Gastroesophageal sphincter (tissue), 4 donors: Measurements from ENCODE around the gene TBC1D10B. TPM values are rescaled to one million over a fixed set of nuclear protein-coding genes. Genes with fewer than 3 reads are reported as not detected.

ENCODE experiments used
- ATAC-seq: fragments of 150-250 bp; one replicate; pipeline ENCODE4 v1.9.1; 2016; ENCODE audit warnings: mild to moderate bottlenecking, moderate library complexity
- H3K27ac ChIP-seq, 4 donors: fragments of 200-600 bp; sonication (generic) in 3 of 4; 1 replicate in 3 of 4; 2 replicates in 1 of 4; pipeline ENCODE4 v1.5.1; 2016 to 2019
- H3K27me3 ChIP-seq: fragments of 200-600 bp; sonication (generic); one replicate; pipeline ENCODE4 v1.5.1; 2019
- H3K36me3 ChIP-seq, 2 donors: fragments of 200-600 bp; sonication (generic); one replicate each; pipeline ENCODE4 v1.5.1; 2019; ENCODE audit warnings: control low read depth in 1 of 2
- H3K4me1 ChIP-seq, 3 donors: fragments of 200-600 bp; sonication (generic); 1 replicate in 2 of 3; 2 replicates in 1 of 3; pipeline ENCODE4 v1.5.1; 2016 to 2019; ENCODE audit warnings: control low read depth in 2 of 3
- H3K4me3 ChIP-seq, 2 donors: fragments of 200-600 bp; sonication (generic); one replicate each; pipeline ENCODE4 v1.5.1; 2019; ENCODE audit warnings: mild to moderate bottlenecking in 1 of 2, moderate library complexity in 1 of 2
- H3K9me3 ChIP-seq, 3 donors: fragments of 200-600 bp; sonication (generic); one replicate each; pipeline ENCODE4 v1.5.1; 2017 to 2019; ENCODE audit warnings: control low read depth in 2 of 3
- CTCF ChIP-seq, 4 experiments: fragments of 200-600 bp in 2 of 4; fragments of 450-650 bp in 2 of 4; sonication (generic) in 1 of 4; IDR thresholded peaks; one replicate each; pipeline ENCODE4 v1.5.1; 2017 to 2019; ENCODE audit warnings: antibody characterized with exemption in 4 of 4, mild to moderate bottlenecking in 2 of 4, moderate library complexity in 2 of 4
- EP300 ChIP-seq: sonication (generic); formaldehyde crosslinking; IDR thresholded peaks from one replicate; pipeline ENCODE4 v1.6.1; 2017; ENCODE audit warnings: antibody characterized with exemption, mild to moderate bottlenecking
- POLR2A ChIP-seq, 2 donors: fragments of 450-650 bp; IDR thresholded peaks; one replicate each; pipeline ENCODE4 v1.6.1; 2017; ENCODE audit warnings: antibody characterized with exemption in 2 of 2, mild to moderate bottlenecking in 2 of 2, moderate library complexity in 1 of 2
- POLR2AphosphoS5 ChIP-seq: sonication (generic); formaldehyde crosslinking; IDR thresholded peaks from one replicate; pipeline ENCODE4 v1.6.1; 2017; ENCODE audit warnings: antibody characterized with exemption
- WGBS, 2 donors: methylation state at CpG; one replicate each; pipeline ENCODE4 v1.1.5; 2018; ENCODE audit warnings: low coverage in 1 of 2; 5-methylcytosine and 5-hydroxymethylcytosine counted together
- total RNA-seq, 4 donors: library from RNA; depleted of rRNA; stranded (reverse); fragments of >200 nt; gene quantifications; one replicate each; pipeline ENCODE4 v1.1.0, GENCODE V29; 2016

TBC1D10B gene
- total RNA-seq, 4 donors from 2014 or later, result 17.1 to 40.9 (median 20.4) TPM

- no peak for ATAC-seq
- Histone ChIP-seq H3K36me3 (peaks cover 0 to 98% of the 10 kb centered on the region in 2 donors), H3K9me3 (no peaks in the 10 kb centered on the region), H3K27ac (no peak overlapping the region), H3K27me3 (no peaks in the 10 kb centered on the region), H3K4me3 (no peak overlapping the region), H3K4me1 (peaks cover 0 to 27% (median 7%) of the 10 kb centered on the region in 3 donors)
- 81 to 87% methylated on average over 6 to 7 of the region's 7 CpGs for WGBS, 2 donors
- TF ChIP-seq CTCF (IDR thresholded peaks at IDR 0.05) (no peak), EP300 (no peak), POLR2A (IDR thresholded peaks at IDR 0.05) (no peak), POLR2AphosphoS5 (no peak)
These were observed 9.1 kb downstream of the TBC1D10B start for GRCh38 chr16:30361180-30361579.

- no peak for TF ChIP-seq CTCF (IDR thresholded peaks at IDR 0.05)
- TF ChIP-seq POLR2A (IDR thresholded peaks at IDR 0.05), result no peak
- TF ChIP-seq POLR2AphosphoS5, result no peak
- no peak for TF ChIP-seq EP300
- Histone ChIP-seq H3K27me3 (no peaks in the 10 kb centered on the region), H3K9me3 (no peaks in the 10 kb centered on the region), H3K36me3 (peaks cover 0 to 85% of the 10 kb centered on the region in 2 donors), H3K27ac (peak overlapping the region in 1 of 4 donors; percentile 0), H3K4me3 (no peak overlapping the region), H3K4me1 (peaks cover 0 to 21% (median 14%) of the 10 kb centered on the region in 3 donors)
- WGBS, 2 donors, result 78 to 100% methylated on average over 1 to 4 of the region's 6 CpGs
- ATAC-seq, result no peak
These were observed 10.5 kb downstream of the TBC1D10B start for GRCh38 chr16:30359871-30360170.

- no peak overlapping the region for H3K27ac ChIP-seq
- H3K9me3 ChIP-seq, result no peaks in the 10 kb centered on the region
- 61% methylated on average over 5 of the region's 28 CpGs; no CpG with 5 or more reads in 1 of the 2 donors for WGBS, 2 donors
- no peak for TF ChIP-seq POLR2A (IDR thresholded peaks at IDR 0.05)
- no peak for TF ChIP-seq EP300
- no peak for TF ChIP-seq POLR2AphosphoS5
- TF ChIP-seq CTCF (IDR thresholded peaks at IDR 0.05), result no peak
- no peak overlapping the region for H3K4me3 ChIP-seq
- peaks cover 0 to 79% of the 10 kb centered on the region in 2 donors for H3K36me3 ChIP-seq
- ATAC-seq, result no peak
- no peaks in the 10 kb centered on the region for H3K27me3 ChIP-seq
- peaks cover 0 to 22% (median 15%) of the 10 kb centered on the region in 3 donors for H3K4me1 ChIP-seq
These were observed 11.1 kb downstream of the TBC1D10B start for GRCh38 chr16:30358990-30359870.

GRCh38 chr16:30358577-30358936, 11.7 kb downstream of the TBC1D10B start:
- Histone ChIP-seq H3K9me3 (no peaks in the 10 kb centered on the region), H3K27me3 (no peaks in the 10 kb centered on the region), H3K36me3 (peaks cover 0 to 76% of the 10 kb centered on the region in 2 donors), H3K27ac (no peak overlapping the region), H3K4me1 (peaks cover 0 to 28% (median 21%) of the 10 kb centered on the region in 3 donors), H3K4me3 (no peak overlapping the region)
- 87% methylated on average over 9 of the region's 9 CpGs; no CpG with 5 or more reads in 1 of the 2 donors for WGBS, 2 donors
- no peak for TF ChIP-seq POLR2A (IDR thresholded peaks at IDR 0.05)
- no peak for TF ChIP-seq EP300
- no peak for TF ChIP-seq CTCF (IDR thresholded peaks at IDR 0.05)
- TF ChIP-seq POLR2AphosphoS5, result no peak
- ATAC-seq, result no peak
